HG02623 (cell line): ENCODE measurements around the gene DOK6.

Source experiments
- ATAC-seq: cut with Tn5 transposase; IDR thresholded peaks from one replicate; pipeline ENCODE4 v1.9.1; 2021; ENCODE audit warnings: moderate library complexity; ENCODE audit not compliant: unreplicated experiment

DOK6 gene

GRCh38 chr18:69432847-69433246, 32.2 kb downstream of the DOK6 start:
- ATAC-seq, result no peak

- ATAC-seq, result no peak
Measured at GRCh38 chr18:69435000-69435399, 34.3 kb downstream of the DOK6 start.

- no peak for ATAC-seq
Measured at GRCh38 chr18:69444221-69444620, 43.5 kb downstream of the DOK6 start.

GRCh38 chr18:69447886-69448285, 47.2 kb downstream of the DOK6 start:
- no peak for ATAC-seq

GRCh38 chr18:69455125-69455524, 54.4 kb downstream of the DOK6 start:
- ATAC-seq, result no peak

- no peak for ATAC-seq
Measured at GRCh38 chr18:69469444-69469919, 68.8 kb downstream of the DOK6 start.

- no peak for ATAC-seq
Measured at GRCh38 chr18:69480460-69480859, 79.8 kb downstream of the DOK6 start.

- no peak for ATAC-seq
Measured at GRCh38 chr18:69483574-69483973, 82.9 kb downstream of the DOK6 start.

- no peak for ATAC-seq
Measured at GRCh38 chr18:69484699-69485396, 84.2 kb downstream of the DOK6 start.

- ATAC-seq, result no peak
Measured at GRCh38 chr18:69487488-69488394, 87.1 kb downstream of the DOK6 start.

GRCh38 chr18:69490072-69490471, 89.4 kb downstream of the DOK6 start:
- no peak for ATAC-seq

GRCh38 chr18:69490813-69491212, 90.1 kb downstream of the DOK6 start:
- no peak for ATAC-seq

- no peak for ATAC-seq
Measured at GRCh38 chr18:69491576-69491975, 90.9 kb downstream of the DOK6 start.

- ATAC-seq, result no peak
Measured at GRCh38 chr18:69492861-69493260, 92.2 kb downstream of the DOK6 start.

GRCh38 chr18:69494841-69495240, 94.2 kb downstream of the DOK6 start:
- ATAC-seq, result no peak

- no peak for ATAC-seq
Measured at GRCh38 chr18:69495338-69495737, 94.7 kb downstream of the DOK6 start.

GRCh38 chr18:69495841-69496533, 95.3 kb downstream of the DOK6 start:
- ATAC-seq, result no peak

GRCh38 chr18:69518989-69519388, 118.3 kb downstream of the DOK6 start:
- ATAC-seq, result no peak

GRCh38 chr18:69523582-69523981, 122.9 kb downstream of the DOK6 start:
- ATAC-seq, result no peak

GRCh38 chr18:69528435-69528834, 127.7 kb downstream of the DOK6 start:
- ATAC-seq, result no peak

GRCh38 chr18:69529151-69529550, 128.5 kb downstream of the DOK6 start:
- ATAC-seq, result no peak
